Measurements from ENCODE around the gene EXD3. TPM values are rescaled to one million over a fixed set of nuclear protein-coding genes. Genes with fewer than 3 reads are reported as not detected.

EXD3 gene
- total RNA-seq, 1 donor from 2014 or later: 12.6 TPM

DNA sequence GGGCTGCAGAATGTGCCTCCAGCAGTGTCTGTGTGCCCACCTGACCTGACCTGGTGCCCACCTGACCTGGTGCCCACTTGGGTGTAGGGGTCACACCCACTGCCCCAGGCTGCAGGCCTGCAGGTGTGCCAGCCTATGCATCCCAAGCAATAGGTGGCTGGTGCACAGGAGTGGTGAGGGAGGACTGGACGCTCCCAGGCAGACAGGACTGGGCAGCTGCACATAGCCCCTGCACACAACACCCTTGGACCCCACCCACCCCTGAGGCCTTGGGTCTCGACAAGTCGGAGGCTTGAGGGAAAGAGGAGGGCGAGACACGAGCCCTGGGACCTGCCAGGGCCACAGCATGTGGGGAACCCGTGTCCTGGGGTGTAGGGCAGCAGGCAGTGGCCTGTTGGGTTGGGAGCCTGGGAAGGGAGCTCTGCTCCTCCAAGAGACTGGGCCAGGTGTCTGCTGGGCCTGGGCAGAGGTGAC is 110.1 kb downstream of the EXD3 start:
- peak in 1 of 2 donors; percentile 39 for DNase-seq (ENCODE audit: low spot score in 2 of 2)
- no peak for FAIRE-seq

DNA sequence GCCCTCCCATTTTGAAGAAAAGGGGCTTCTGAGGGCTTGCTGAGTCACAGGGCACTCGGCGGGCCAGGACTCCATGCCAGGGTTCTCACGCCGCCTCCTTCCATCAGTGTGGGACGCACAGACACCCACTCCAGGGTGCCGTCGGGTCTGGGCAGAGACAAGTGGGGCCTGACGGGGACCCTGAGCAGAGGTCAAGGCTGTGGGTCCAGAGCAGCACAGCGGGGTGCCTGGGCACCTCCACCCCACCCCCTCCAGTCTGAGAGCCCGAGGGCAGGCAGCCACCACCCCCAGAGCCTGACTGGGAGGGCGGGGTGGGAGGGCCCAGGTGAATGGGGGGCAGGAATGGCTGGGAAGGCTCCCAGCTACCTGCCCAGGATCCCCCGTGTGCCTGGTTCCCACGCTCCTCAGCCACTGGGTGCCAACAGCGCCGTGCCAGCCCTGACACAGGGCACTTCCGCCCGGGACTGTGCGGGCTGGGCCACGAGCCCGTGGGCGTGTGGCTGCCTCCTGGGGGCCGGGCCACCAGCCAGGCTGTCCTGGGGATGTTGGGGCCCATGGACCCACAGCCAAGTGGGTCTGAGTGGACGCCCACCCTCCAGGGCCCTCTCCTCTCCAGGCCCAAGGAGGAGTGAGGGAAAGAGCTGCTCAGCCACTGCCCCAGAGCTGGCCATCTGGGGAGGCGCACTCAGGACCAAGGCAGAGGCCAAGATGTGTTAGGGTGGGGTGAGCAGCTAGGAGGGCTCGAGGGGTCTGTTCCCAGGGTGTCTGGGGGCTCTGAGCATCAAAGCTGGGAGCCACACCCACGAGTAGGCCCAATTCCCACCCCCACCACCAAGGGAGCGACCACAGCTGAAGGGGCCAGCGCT is 110.7 kb downstream of the EXD3 start:
- FAIRE-seq (no peak), DNase-seq (ENCODE audit: low spot score in 2 of 2) (peak; percentile 32 to 42)

DNA sequence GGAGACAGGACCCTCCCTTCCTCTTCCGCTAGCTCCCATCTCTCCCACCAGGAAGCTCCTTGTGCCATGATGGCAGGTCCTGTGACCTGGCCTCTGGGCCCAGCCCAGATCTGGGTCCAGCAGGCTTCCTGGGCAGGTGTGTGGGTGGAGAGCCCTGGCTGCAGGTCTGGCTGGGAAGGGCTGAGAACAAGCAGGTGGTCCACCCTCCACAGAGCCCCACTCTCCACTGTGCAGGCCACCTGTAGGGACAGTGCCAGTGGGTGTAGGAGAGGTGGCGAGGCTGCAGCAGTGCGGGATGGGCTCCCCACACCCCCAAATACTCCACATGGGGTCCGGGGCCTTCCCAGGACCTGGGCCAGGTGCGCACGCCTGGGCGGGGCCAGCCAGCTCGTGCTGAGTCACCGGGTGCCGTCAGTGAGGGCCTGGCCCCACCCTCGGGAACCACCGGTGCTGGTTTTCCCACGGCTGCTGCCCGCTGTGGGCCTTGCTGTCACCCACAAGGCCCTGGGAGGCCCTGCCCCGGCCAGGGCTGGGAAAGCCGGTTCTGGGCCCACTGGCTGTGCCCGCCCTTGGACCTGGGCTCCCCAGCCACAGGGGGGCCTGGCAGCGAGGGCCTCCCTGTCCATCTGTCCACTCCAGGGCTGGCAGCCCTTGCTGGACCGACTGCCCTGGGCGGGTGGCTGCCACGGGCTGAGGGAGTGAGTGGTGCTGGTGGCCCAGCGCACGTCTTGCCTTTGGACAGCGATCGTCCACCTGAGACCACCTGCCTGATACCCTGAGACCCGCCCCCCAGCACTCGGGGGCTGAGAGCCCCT is 111.6 kb downstream of the EXD3 start:
- no peak for FAIRE-seq
- peak; percentile 38 to 40 for DNase-seq (ENCODE audit: low spot score in 2 of 2)

DNA sequence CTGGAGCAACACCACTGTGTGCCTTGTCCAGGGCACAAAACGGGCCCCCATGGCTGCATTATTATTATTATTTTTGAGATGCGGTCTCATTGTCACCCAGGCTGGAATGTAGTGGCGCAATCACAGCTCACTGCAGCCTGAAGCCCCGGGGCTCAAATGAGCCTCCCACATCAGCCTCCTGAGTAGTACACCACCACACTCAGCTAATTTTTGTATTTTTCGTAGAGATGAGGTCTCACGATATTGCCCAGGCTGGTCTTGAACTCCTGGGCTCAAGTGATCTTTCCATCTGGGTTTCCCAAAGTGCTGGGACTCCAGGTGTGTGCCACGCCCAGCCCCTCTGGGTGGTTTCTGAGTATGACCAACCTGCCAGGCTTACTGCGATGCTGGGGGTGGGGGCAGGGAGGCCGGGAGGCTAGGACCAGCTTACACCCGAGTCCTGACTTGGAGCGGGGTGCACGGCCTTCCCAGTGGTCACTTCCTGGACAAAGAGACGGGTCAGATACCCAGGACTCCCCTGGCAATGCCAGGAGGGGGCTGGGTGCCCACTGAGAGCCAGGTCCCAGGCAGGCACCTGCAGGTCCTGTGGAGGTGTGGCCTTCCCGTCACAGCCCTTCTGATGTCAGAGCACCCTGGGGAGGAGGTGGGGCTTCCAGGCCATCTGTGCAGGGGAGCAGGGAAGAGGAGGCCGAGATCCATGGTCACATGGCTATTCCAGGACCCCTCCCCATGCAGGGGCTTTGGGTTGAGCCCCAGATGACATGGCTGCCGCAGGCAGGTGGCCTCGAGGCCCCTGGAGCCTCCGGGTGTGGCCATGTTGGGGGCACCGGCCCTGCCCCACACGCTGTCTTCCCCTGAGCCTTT is 112.5 kb downstream of the EXD3 start:
- DNase-seq (ENCODE audit: low spot score in 2 of 2) (peak; percentile 29 to 34), FAIRE-seq (no peak)

DNA sequence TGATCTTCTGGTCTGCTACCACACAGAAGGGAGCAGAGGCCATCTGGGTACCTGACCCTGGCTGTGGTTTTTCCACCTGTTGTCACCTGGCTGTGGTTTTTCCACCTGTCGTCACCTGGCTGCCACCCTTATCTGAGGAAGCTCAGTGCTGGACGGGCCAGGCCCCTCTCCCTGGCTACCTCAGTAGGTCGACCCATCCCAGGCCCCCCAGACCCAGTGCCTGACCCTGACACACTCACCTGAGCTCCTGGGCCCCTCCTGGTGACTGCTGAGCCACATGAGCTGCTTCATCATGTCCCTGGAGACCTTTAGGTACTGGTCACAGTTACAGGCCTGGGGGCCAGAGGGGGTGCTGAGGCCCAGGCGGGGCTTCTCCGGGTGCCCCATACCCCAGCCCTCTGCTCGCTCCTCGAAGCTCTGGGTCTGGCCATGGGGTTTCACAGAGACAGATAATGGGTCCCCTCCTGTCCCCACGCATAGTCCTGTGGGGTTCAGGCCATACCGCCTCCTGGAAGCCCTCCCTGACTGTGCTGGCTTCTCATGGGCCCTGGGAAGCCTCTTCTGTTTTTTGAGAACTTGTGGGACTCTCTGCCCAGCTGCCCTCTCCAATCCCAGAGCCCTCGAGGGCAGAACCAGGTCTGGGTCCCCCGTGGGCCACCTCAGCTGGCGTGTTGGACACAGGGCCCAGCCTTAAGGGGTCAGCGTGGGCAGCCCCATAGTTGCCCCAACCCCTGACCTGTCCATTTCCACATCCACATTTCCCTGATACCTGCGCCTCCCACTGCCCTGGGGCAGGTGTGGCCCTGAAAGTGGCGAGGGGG is 113.4 kb downstream of the EXD3 start:
- DNase-seq (ENCODE audit: low spot score in 2 of 2) (peak in 1 of 2 donors; percentile 34), FAIRE-seq (no peak)

DNA sequence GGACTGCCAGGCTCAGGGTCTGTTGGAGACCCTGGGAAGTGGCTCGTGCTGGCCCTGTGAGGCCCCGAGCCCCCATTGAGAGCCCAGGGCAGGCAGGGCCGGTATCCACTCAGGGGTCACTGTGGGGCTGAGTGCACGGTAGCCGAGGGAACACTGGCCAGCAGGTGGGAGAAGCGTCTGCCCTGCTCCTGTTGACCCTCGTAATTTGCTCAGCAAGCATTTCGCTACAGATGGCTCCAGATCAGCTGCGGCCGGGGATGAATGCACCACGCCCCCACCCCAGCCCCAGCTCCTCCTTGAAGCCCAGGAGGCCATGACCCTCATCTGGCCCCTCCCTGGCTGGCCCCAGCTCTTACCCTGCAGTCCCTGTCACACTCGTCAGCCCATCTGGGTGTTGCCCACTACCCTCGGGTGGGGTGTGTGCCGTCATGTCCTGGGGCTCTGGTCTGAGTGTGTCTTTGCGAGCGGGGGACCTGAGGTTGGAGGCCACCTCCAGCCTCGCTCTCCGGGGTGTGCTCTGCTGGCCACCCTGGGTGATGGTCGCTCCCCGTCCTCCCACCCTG is 114.8 kb downstream of the EXD3 start:
- no peak for FAIRE-seq
- no peak for DNase-seq (ENCODE audit: low spot score in 2 of 2)

DNA sequence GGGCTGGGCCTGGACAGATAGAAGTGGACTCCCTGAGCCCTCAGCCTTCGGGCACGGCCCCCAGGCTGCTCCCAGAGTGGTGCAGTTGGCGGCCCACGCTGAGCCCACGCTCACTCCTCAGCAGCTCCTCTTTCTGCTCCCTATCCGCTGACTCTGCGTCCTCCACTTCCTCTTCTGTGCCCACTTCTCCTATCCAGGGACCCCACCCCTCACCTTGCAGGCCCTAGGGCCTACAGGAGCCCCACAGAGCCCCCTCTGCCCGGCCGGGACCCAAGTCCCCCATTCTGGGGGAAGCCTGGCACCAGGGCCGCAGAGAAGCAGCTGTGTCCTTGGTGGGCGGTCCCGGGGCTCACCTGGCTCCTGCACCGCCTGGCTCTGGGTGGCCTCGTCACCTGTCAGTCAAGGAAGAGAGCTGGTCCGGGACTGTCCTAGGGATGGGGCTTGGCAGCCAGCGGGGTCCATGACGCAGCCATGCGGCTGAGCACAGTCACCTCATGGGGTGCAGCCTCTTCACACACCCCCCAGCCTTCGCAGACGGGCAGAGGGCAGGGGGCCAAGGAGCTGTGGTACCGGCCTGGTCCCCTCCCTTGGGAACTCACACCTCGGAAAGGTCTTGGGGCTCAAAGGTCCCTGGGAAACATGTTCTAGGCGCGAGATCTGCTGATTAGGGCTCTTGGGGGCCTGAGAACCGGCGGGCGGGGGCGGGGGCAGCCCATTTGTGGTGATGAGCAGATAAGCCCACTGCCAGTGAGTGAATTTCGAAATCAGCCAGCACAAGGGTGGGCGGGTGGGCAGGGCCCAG is 115.5 kb downstream of the EXD3 start:
- no peak for FAIRE-seq

DNA sequence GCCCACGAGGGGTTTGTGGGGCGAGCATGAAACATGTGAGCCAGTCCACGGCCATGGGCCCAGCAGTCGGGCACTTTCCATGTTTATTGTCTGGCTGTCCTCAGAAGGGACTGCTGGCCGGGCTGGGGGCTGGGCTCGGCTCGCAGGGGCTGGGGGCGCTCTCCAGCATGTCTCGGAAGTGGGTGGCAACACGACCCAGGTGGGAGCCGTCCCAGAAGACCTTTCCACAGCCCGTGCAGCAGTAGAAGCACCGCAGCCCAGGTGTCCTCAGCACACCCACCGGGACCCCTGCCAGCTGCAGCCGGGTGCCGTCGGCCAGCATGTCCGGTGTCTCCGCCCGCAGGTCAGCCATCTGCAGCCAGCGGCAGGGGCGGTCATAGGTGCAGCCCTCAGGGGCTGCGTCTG is 116.1 kb downstream of the EXD3 start:
- DNase-seq (ENCODE audit: low spot score in 2 of 2): no peak
- no peak for FAIRE-seq

More for the DNA sequence above, 115.5 kb downstream of the EXD3 start:
- DNase-seq (ENCODE audit: low spot score in 2 of 2): no peak

DNA sequence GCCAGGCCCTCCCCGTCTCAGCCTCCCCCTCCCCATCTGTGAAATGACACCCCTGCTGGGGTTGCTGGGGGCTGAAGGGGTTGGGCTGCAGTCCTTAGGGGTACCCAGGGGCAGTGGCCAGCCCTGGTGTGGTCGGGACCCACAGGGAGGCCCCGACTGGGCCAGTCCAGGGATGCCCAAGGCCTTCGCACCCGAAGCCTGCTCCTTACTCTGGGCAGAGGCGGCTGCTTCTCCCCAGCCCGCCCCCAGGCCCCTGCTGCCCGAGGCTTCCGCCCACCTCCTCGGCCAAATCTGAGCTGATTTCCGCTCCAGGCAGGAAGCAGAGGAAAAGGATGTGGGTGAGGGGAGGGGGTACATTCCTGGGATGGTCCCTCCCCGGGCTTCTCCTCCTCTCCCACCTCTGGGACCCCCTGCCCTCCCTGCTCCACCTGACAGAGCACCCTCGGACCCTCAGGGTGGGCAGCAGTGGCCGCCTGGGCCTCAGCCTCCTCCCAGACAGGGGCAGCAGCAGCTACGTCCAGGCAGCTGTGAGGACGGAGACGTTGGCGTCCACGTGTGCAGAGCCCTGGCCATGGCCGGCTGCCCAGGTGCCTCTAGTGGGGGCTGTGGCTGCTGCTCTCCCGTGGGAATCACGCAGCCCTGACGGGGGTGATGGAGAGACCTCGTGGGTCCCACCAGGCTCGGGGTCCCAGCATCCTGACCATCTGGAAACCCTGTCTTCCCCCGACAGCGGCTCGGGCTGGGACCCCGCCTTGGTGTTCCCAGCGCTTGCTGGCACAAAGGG is 116.7 kb downstream of the EXD3 start:
- DNase-seq (ENCODE audit: low spot score in 2 of 2) (no peak), FAIRE-seq (no peak)

DNA sequence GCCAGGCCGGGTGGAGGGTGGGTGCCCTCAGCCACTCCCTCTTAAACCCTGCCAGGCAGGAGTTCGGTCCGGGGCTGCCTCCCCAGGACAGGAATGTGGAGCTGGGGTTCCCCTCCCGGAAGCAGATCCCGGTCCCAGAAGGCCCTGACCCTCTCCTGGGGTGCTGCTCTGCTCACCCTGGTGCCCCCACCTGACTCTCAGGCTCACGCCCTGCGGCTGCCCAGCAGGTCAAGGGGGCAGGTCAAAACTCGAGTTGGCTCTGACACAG is 117.2 kb downstream of the EXD3 start:
- DNase-seq (ENCODE audit: low spot score in 2 of 2): no peak
- no peak for FAIRE-seq

DNA sequence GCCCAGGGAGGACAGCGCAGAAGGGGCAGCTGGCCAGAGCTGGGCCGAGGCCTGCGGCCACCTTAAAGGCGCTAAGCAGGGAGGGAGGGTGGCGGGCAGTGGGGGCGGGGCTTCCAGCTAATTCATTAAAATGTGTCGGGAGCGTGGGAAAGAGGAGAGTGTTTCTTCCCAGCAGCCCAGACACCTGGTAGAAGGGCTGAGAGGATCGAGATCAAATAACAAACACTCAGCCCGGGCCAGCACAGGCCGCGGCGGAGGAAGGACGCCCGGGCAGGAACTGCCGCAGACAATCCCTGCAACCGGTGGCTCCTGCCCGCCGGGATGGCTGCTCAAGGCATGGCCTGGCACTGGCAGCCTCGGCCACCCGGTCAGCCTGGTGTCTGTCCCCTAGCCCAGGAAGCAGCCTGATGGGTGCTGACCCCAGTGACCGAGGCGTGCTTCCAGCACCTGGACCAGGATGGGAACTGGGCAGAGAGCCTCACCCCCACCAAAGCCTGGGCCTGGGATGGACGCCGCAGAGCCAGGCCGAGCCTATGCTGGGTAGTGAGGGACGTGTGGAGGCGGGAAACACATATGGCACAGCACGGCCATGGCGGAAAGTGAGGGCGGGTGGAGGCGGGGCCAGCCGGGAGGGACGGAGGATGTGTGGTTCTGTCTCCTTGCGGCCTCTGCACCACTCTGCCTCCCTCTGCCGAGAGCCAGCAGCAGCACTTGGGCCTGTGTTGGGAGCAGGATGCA is 117.7 kb downstream of the EXD3 start:
- FAIRE-seq (no peak), DNase-seq (ENCODE audit: low spot score in 2 of 2) (no peak)

DNA sequence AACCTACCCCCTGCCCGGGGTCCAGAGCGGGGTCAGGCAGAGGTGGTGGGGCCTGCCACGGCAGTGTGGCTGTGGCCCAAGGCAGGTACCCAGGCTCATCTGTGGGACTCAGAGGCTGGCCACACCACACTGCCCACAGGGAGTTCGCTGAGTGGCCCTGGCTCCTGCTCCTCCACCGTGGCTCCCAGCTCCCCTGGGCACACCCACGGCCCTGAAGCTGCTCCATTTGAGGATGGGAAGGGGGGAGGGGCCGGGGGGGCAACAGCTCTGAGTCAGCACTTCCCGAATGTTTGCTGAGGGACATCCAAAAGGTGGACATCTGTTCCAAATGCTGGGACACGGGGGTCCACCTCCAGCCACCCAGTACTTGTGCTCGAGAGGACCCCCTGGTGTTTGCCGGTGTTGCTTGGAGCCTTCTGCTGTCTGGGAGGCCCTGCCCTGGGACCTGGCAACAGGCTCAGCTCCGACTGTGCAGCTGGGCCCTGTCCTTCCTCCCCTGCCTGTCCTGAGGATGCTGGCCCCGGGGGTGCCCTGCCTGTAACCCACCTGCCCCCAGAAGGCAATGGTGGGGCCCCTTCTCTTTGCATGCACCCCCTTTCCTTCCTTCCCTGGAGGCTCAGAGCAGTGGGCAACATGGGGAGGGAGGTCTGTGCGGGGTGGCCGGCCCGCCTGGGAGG is 118.4 kb downstream of the EXD3 start:
- DNase-seq (ENCODE audit: low spot score in 2 of 2) (no peak), FAIRE-seq (no peak)

DNA sequence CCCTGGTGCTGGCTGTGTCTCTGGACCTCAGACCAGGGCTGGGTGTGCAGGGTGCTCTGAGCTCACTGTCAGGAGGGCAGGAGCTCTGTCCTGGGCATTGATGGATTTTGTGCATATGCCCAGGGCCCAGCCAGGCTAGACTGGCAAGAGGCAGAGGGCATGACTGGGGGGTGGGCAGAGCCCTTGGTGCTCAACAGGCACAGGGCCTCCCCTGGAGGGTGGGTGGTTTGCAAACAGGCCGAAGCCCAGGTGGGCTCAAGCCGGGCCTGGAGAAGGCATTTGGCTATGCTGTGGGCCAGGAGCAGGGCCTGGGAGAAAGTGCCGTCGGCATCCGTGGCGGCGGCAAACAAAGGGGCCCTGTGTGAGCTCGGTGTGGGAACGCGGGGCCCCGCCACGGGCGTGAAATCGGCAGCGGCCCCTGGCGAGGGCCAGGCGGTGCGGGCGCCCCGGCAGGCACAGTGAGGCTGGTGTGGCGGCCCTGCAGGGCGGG is 119.0 kb downstream of the EXD3 start:
- DNase-seq (ENCODE audit: low spot score in 2 of 2) (no peak), FAIRE-seq (no peak)

DNA sequence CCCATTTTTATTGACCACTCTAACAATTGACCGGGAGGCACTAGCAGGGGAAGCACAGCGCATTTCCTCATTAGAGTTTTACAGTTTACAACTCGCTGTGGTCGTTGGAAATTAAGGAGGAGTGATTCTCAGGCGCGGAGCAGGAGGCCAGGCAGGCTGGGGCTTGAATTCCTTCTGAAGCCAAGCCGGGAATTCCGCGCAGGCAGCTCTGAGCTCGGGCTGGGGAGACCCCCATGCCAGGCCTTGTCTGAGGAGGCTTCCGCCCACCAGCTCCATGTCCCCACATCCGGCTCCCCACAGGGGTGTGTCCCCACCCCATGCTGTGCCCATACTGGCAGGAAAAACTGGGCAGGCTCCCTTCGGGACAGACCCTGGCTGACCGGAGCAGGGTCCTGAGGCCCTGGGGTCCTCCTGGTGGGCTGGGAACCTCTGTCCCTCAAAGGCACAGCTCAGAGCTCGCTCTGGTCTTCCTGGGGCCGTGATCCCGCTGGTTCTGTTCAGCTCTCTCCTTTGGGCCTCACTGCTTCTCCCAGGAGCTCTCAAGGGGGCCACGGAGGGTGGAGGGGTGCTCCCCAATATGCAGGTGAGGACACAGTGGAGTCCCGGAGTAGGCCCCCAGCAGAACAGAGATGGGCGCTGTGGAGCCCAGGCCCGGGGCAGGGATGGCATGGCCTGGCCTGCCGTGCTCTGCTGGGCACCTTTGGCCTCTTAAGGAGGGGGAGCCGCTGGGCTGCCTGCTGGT is 119.6 kb downstream of the EXD3 start:
- DNase-seq (ENCODE audit: low spot score in 2 of 2) (no peak), FAIRE-seq (no peak)

DNA sequence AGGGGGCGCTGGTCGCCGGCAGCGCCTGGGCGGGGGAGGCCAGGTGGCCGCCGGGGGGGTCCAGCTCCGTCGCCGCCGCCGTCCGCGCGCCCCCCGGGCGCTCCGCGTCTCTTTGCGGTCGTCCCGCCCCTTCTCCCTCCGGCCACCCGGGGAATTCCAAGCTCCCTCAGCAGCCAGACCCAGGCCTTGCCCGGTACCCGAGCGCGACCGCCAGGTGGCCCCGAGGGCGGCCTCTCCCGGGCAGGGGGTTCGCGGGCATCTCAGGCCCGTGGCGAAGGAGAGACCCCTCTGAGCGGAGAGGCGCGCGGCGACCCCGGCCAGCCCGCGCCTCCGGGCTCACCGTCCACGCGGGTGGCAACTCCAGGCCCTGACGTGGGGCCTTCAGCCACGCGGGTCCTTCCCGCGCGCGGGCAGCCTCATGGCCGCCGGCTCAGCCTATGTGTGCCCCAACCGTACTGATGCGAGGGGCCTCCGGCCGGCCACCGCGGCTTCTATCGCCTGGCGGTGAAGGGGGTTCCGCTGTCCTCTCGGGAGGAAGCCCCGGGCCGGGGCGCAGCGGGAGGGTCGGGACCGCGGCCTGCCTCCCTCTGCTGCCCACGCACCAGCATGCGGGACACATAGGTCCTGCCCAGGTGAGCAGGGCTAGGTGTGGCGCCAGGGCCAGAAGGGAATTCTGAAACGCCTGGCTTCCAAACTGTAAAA is 120.4 kb downstream of the EXD3 start:
- no peak for FAIRE-seq
- DNase-seq (ENCODE audit: low spot score in 2 of 2): no peak
